T-cell (primary cell): ENCODE results near the gene ZBTB8A. TPM values are rescaled to one million over a fixed set of nuclear protein-coding genes. Genes with fewer than 3 reads are reported as not detected.

Source experiments
- ATAC-seq, 4 experiments: fragments of 200-7000 bp in 3 of 4; fragments of 150-1000 bp in 1 of 4; cut with Tn5 transposase; replicated peaks in 1 of 4; 1 replicate in 3 of 4; 2 replicates in 1 of 4; pipeline ENCODE4 v1.10.0; 2021; ENCODE audit warnings: moderate library complexity in 3 of 4, mild to moderate bottlenecking in 2 of 4, moderate number of reproducible peaks in 1 of 4
- CTCF ChIA-PET, 2 donors: fragments of 300-600 bp; sonication (Branson Sonifier 250); formaldehyde crosslinking; loops; one replicate each; lab custom pipeline; 2022; ENCODE audit warnings: antibody characterized with exemption in 2 of 2; lab: Charles Lee
- POLR2A ChIA-PET, 2 donors: fragments of 300-600 bp; sonication (Branson Sonifier 250); formaldehyde crosslinking; loops; one replicate each; lab custom pipeline; 2022; ENCODE audit warnings: antibody characterized with exemption in 2 of 2; lab: Charles Lee
- DNase-seq, 35 experiments: peaks; one replicate each; pipeline versions ENCODE4 v3.0.0 to v3.0.0-alpha.2; 2013 to 2023
- H3K27ac ChIP-seq: one replicate; pipeline ENCODE4 v1.5.1; 2013; ENCODE audit warnings: low read length
- H3K27me3 ChIP-seq, 2 experiments: replicated peaks in 1 of 2; 1 replicate in 1 of 2; 2 replicates in 1 of 2; pipeline versions ENCODE4 v1.6.1 to v1.7.0; 2013; ENCODE audit warnings: low read length in 1 of 2, mixed read lengths in 1 of 2; ENCODE audit not compliant: control insufficient read depth in 2 of 2, insufficient read depth in 2 of 2; ENCODE audit errors: extremely low read depth in 1 of 2
- H3K36me3 ChIP-seq, 2 donors: 1 replicate in 1 of 2; 2 replicates in 1 of 2; pipeline versions ENCODE4 v1.6.1 to v1.7.0; 2013; ENCODE audit warnings: low read length in 1 of 2; ENCODE audit not compliant: control insufficient read depth in 2 of 2, insufficient read depth in 1 of 2; ENCODE audit errors: extremely low read depth in 1 of 2
- H3K4me1 ChIP-seq, 2 experiments: 1 replicate in 1 of 2; 2 replicates in 1 of 2; pipeline versions ENCODE4 v1.6.1 to v1.7.0; 2013; ENCODE audit warnings: low read length in 2 of 2, mixed read lengths in 1 of 2; ENCODE audit not compliant: insufficient read depth in 2 of 2, control insufficient read depth in 1 of 2; ENCODE audit errors: extremely low read depth in 1 of 2
- H3K4me3 ChIP-seq, 2 donors: 1 replicate in 1 of 2; 2 replicates in 1 of 2; pipeline versions ENCODE4 v1.5.1 to v1.7.0; 2013; ENCODE audit warnings: mild to moderate bottlenecking in 2 of 2, low read length in 1 of 2, moderate library complexity in 1 of 2; ENCODE audit not compliant: control insufficient read depth in 1 of 2; ENCODE audit errors: extremely low read depth in 1 of 2
- H3K9me3 ChIP-seq: 2 replicates; pipeline ENCODE4 v1.7.0; 2013
- H3K27ac Mint-ChIP-seq, 2 donors: one replicate each; pipeline ENCODE4 v1.8.0; 2020 to 2021; ENCODE audit warnings: mild to moderate bottlenecking in 2 of 2, mixed read lengths in 2 of 2
- H3K27me3 Mint-ChIP-seq, 2 donors: one replicate each; pipeline ENCODE4 v1.8.0; 2021 to 2022; ENCODE audit warnings: mixed read lengths in 2 of 2
- H3K36me3 Mint-ChIP-seq: one replicate; pipeline ENCODE4 v1.8.0; 2021; ENCODE audit warnings: mixed read lengths
- H3K4me1 Mint-ChIP-seq, 3 donors: one replicate each; pipeline ENCODE4 v1.8.0; 2020 to 2022; ENCODE audit warnings: mixed read lengths in 3 of 3, mild to moderate bottlenecking in 1 of 3
- H3K4me3 Mint-ChIP-seq, 3 donors: one replicate each; pipeline ENCODE4 v1.8.0; 2020 to 2022; ENCODE audit warnings: mild to moderate bottlenecking in 3 of 3, mixed read lengths in 3 of 3, moderate library complexity in 3 of 3
- H3K9me3 Mint-ChIP-seq, 3 donors: one replicate each; pipeline ENCODE4 v1.8.0; 2020 to 2022; ENCODE audit warnings: mixed read lengths in 3 of 3
- WGBS: methylation state at CpG from one replicate; pipeline ENCODE4 v1.1.5; 2013; ENCODE audit warnings: missing lambda C conversion rate; ENCODE audit not compliant: insufficient coverage; 5-methylcytosine and 5-hydroxymethylcytosine counted together
- total RNA-seq, 35 experiments: library from RNA in 6 of 35; stranded (reverse) in 6 of 35; fragments of 120-200 nt in 1 of 35; gene quantifications; one replicate each; pipeline versions ENCODE4 v1.2.1 to v1.2.4 and lab custom pipeline; 2013 to 2026

ZBTB8A gene
- under 1 TPM in 4 of 5 donors, not detected in 1; 0.05 to 0.13 (median 0.11) TPM for total RNA-seq
- 0.04 TPM for total RNA-seq (2013)
- 0 to 0.41 (median 0.11) reads per million in 29 experiments for total RNA-seq (lab: John Stamatoyannopoulos, UW)

GRCh38 chr1:32538887-32539583, at the start of gene ZBTB8A:
TSS of gene ZBTB8A (plus strand) at chr1:32539427. CDS start at chr1:32592932, 53,505 bp downstream.
- peak in 2 of 4 experiments; percentile 27 to 32 for ATAC-seq
- H3K9me3 ChIP-seq, result no peaks in the 10 kb centered on the region
- WGBS, result 2% methylated on average over 29 of the region's 33 CpGs
- H3K4me3 ChIP-seq, result peak within 1 kb of the TSS; percentile 17 to 74
- peak within 1 kb of the TSS in 1 of 2 donors; percentile 51 for H3K27ac Mint-ChIP-seq
- H3K4me1 ChIP-seq, result peaks cover 0 to 11% of the 10 kb centered on the region in 2 experiments
- peaks cover 5 to 42% of the 10 kb centered on the region in 2 experiments for H3K27me3 ChIP-seq
- peak in 1 of 35 experiments; percentile 1 for DNase-seq
- ChIA-PET CTCF (interaction anchor here in 1 of 2 donors (0.6 kb wide), 1 partner anchor 19 kb away, joined by 3 read pairs; no protein-coding TSS in a partner anchor), POLR2A (no interaction called here)
- H3K36me3 ChIP-seq, result no peaks in the 10 kb centered on the region
- peak within 1 kb of the TSS; percentile 78 to 86 (median 85) for H3K4me3 Mint-ChIP-seq
- no peaks in the 10 kb centered on the region for H3K36me3 Mint-ChIP-seq
- H3K27me3 Mint-ChIP-seq, result peaks cover 52 to 61% of the 10 kb centered on the region in 2 donors
- peaks cover 6 to 10% (median 8%) of the 10 kb centered on the region in 3 donors for H3K4me1 Mint-ChIP-seq
- no peak within 1 kb of the TSS for H3K27ac ChIP-seq
- no peaks in the 10 kb centered on the region for H3K9me3 Mint-ChIP-seq

- ATAC-seq (no peak), DNase-seq (no peak)
- H3K9me3 ChIP-seq, result no peaks in the 10 kb centered on the region
- peaks cover 0 to 5% of the 10 kb centered on the region in 2 experiments for H3K27me3 ChIP-seq
- CTCF ChIA-PET, result no interaction called here
- Mint-ChIP-seq H3K27me3 (peaks cover 14 to 17% of the 10 kb centered on the region in 2 donors), H3K27ac (no peak overlapping the region), H3K36me3 (no peaks in the 10 kb centered on the region), H3K4me3 (no peak overlapping the region), H3K9me3 (no peaks in the 10 kb centered on the region), H3K4me1 (no peaks in the 10 kb centered on the region)
- H3K27ac ChIP-seq, result no peak overlapping the region
- no peaks in the 10 kb centered on the region for H3K36me3 ChIP-seq
- POLR2A ChIA-PET, result no interaction called here
- no peaks in the 10 kb centered on the region for H3K4me1 ChIP-seq
- WGBS, result 89% methylated on average over 3 of the region's 3 CpGs
- no peak overlapping the region for H3K4me3 ChIP-seq
Measured at GRCh38 chr1:32489774-32490454, 49.3 kb upstream of the ZBTB8A start.

- H3K4me1 ChIP-seq, result no peaks in the 10 kb centered on the region
- Mint-ChIP-seq H3K9me3 (no peaks in the 10 kb centered on the region), H3K36me3 (no peaks in the 10 kb centered on the region), H3K4me3 (no peak overlapping the region), H3K27me3 (peaks cover 10 to 17% of the 10 kb centered on the region in 2 donors), H3K27ac (no peak overlapping the region), H3K4me1 (no peaks in the 10 kb centered on the region)
- ATAC-seq (no peak), DNase-seq (no peak)
- peaks cover 0 to 3% of the 10 kb centered on the region in 2 experiments for H3K27me3 ChIP-seq
- WGBS, result 80% methylated on average over 1 of the region's 2 CpGs
- H3K4me3 ChIP-seq, result no peak overlapping the region
- ChIA-PET CTCF (interaction anchor here in 1 of 2 donors (0.6 kb wide), 1 partner anchor 565 kb away, joined by 4 read pairs; no protein-coding TSS in a partner anchor), POLR2A (no interaction called here)
- H3K36me3 ChIP-seq, result no peaks in the 10 kb centered on the region
- H3K9me3 ChIP-seq, result no peaks in the 10 kb centered on the region
- no peak overlapping the region for H3K27ac ChIP-seq
Measured at GRCh38 chr1:32491386-32491785, 47.8 kb upstream of the ZBTB8A start.

- ATAC-seq, result no peak
- H3K27me3 Mint-ChIP-seq, result peaks cover 20 to 21% of the 10 kb centered on the region in 2 donors
Measured at GRCh38 chr1:32494196-32494595, 45.0 kb upstream of the ZBTB8A start.

GRCh38 chr1:32494711-32495337, 44.4 kb upstream of the ZBTB8A start:
- Histone ChIP-seq H3K36me3 (no peaks in the 10 kb centered on the region), H3K4me3 (no peak overlapping the region), H3K27ac (no peak overlapping the region), H3K9me3 (no peaks in the 10 kb centered on the region), H3K27me3 (peaks cover 0 to 15% of the 10 kb centered on the region in 2 experiments), H3K4me1 (no peaks in the 10 kb centered on the region)
- H3K4me3 Mint-ChIP-seq, result no peak overlapping the region
- no peaks in the 10 kb centered on the region for H3K9me3 Mint-ChIP-seq
- ChIA-PET POLR2A (interaction anchor here in 1 of 2 donors (0.5 kb wide), 1 partner anchor 159 kb away, joined by 6 read pairs; no protein-coding TSS in a partner anchor), CTCF (no interaction called here)
- 31% methylated on average over 2 of the region's 7 CpGs for WGBS
- ATAC-seq, result no peak
- DNase-seq, result no peak
- H3K27me3 Mint-ChIP-seq, result peaks cover 22 to 26% of the 10 kb centered on the region in 2 donors
- no peak overlapping the region for H3K27ac Mint-ChIP-seq
- no peaks in the 10 kb centered on the region for H3K36me3 Mint-ChIP-seq
- peaks cover 0 to under 1% (median 0%) of the 10 kb centered on the region in 3 donors for H3K4me1 Mint-ChIP-seq

More at GRCh38 chr1:32494196-32494595, 45.0 kb upstream of the ZBTB8A start:
- Histone ChIP-seq H3K36me3 (no peaks in the 10 kb centered on the region), H3K9me3 (no peaks in the 10 kb centered on the region), H3K27ac (no peak overlapping the region), H3K4me3 (no peak overlapping the region), H3K4me1 (no peaks in the 10 kb centered on the region), H3K27me3 (peaks cover 0 to 12% of the 10 kb centered on the region in 2 experiments)
- Mint-ChIP-seq H3K27ac (no peak overlapping the region), H3K36me3 (no peaks in the 10 kb centered on the region), H3K4me1 (no peaks in the 10 kb centered on the region), H3K4me3 (no peak overlapping the region), H3K9me3 (no peaks in the 10 kb centered on the region)
- WGBS, result 89% methylated on average over 1 of the region's 1 CpG
- ChIA-PET POLR2A (no interaction called here), CTCF (interaction anchor here in 1 of 2 donors (0.6 kb wide), 1 partner anchor 379 kb away, joined by 6 read pairs; no protein-coding TSS in a partner anchor)
- no peak for DNase-seq

GRCh38 chr1:32496127-32496526, 43.1 kb upstream of the ZBTB8A start:
- H3K4me1 ChIP-seq, result peaks cover 0 to 8% of the 10 kb centered on the region in 2 experiments
- H3K4me3 ChIP-seq, result no peak overlapping the region
- Mint-ChIP-seq H3K4me3 (no peak overlapping the region), H3K9me3 (no peaks in the 10 kb centered on the region), H3K27me3 (peaks cover 24 to 31% of the 10 kb centered on the region in 2 donors), H3K4me1 (peaks cover 0 to 5% (median 2%) of the 10 kb centered on the region in 3 donors), H3K27ac (no peak overlapping the region), H3K36me3 (no peaks in the 10 kb centered on the region)
- H3K27me3 ChIP-seq, result peaks cover 2 to 26% of the 10 kb centered on the region in 2 experiments
- no peak for DNase-seq
- no peaks in the 10 kb centered on the region for H3K9me3 ChIP-seq
- WGBS, result no CpG with 5 or more reads among the region's 5 CpGs
- ATAC-seq, result no peak
- ChIA-PET CTCF (interaction anchor here in 1 of 2 donors (0.6 kb wide), 1 partner anchor 21 kb away, joined by 4 read pairs; no protein-coding TSS in a partner anchor), POLR2A (no interaction called here)
- no peak overlapping the region for H3K27ac ChIP-seq
- H3K36me3 ChIP-seq, result no peaks in the 10 kb centered on the region
